IPS DF 4.7 (cell line): Measurements from ENCODE around the gene PPP1R37.

Experiments
- DNase-seq: peaks from one replicate; pipeline ENCODE4 v3.0.0-alpha.2; 2013; ENCODE audit warnings: low spot score; ENCODE audit errors: extremely low read depth

Gene PPP1R37, protein sequence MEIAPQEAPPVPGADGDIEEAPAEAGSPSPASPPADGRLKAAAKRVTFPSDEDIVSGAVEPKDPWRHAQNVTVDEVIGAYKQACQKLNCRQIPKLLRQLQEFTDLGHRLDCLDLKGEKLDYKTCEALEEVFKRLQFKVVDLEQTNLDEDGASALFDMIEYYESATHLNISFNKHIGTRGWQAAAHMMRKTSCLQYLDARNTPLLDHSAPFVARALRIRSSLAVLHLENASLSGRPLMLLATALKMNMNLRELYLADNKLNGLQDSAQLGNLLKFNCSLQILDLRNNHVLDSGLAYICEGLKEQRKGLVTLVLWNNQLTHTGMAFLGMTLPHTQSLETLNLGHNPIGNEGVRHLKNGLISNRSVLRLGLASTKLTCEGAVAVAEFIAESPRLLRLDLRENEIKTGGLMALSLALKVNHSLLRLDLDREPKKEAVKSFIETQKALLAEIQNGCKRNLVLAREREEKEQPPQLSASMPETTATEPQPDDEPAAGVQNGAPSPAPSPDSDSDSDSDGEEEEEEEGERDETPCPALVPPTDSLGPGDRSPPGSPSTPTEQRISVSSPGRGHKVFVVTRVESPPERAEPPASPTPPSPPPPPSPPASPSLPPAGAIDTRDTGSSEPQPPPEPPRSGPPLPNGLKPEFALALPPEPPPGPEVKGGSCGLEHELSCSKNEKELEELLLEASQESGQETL

DNA sequence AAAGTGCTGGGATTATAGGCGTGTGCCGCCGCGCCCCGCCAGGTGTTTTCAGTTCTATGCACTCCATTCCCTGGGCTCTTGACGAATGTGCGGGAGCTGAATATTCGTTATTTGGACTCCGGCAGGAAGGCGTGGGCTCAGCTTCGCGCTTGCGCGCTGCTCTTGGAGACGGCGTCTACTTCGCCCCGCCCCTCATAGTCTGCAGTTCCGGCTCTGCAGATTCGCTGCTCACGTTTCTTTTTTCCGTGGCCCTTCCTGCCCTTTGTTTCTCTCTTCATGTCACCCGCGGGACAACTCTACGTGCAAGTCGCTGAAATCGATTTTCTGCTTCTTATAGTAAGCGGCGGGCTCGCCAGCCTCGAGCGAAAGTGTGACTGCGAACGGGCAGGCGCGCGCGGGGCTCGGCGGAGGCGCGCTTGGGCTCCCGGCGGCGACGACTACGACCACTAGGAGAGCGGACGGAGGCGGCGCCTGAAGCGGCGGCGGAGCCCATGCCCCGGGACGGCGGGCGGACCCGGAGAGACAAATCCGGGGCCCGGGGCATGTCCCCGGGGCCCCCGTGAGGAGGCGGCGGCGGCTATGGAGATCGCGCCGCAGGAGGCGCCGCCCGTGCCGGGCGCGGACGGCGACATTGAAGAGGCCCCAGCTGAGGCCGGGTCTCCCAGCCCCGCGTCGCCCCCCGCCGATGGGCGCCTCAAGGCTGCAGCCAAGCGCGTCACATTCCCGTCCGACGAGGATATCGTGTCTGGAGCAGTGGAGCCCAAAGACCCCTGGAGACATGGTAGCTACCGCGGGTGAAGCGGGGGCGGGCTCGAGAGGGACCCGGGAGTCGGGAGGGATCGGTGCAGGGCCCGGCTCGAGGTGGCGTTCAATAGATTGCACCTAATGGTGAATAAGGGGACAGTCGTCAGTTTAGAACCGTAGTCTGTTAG is at the start of gene PPP1R37:
Gene PPP1R37, plus strand, starts transcription at position 433 of the 932 bp plus-strand sequence. Its CDS starts 147 bp downstream, at position 580.
- no peak for DNase-seq

- DNase-seq, result no peak
Measured at GRCh38 chr19:45045671-45046353, 47.2 kb upstream of the PPP1R37 start.

- DNase-seq, result no peak
Measured at GRCh38 chr19:45046355-45046754, 46.6 kb upstream of the PPP1R37 start.

DNA sequence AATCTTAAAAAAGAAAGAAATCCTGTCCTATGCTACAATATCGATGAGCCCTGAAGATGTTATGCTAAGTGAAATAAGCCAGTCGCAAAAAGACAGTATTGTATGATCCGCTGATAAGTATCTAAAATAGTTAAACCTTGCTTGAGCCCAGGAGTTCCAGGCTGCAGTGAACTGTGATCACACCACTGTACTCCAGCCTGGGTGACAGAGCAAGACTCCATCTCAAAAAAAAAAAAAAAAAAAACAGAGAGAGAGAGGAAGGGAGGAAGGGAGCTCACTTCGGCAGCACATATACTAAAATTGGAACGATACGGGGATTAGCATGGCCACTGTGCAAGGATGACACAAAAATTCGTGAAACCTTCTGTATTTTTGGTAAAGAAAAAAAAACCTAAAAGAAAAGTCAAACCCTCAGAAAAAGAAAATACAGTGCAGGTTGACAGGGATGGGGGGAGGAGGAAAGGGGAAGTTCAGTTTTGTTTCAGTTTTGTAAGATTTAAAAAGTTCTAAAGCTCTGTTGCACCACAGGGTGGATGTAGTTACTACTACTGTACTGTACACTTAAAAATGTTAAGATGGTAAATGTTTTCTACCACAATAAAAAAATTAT is 45.7 kb upstream of the PPP1R37 start:
- DNase-seq, result no peak

- no peak for DNase-seq
Measured at GRCh38 chr19:45049073-45049736, 43.8 kb upstream of the PPP1R37 start.

DNA sequence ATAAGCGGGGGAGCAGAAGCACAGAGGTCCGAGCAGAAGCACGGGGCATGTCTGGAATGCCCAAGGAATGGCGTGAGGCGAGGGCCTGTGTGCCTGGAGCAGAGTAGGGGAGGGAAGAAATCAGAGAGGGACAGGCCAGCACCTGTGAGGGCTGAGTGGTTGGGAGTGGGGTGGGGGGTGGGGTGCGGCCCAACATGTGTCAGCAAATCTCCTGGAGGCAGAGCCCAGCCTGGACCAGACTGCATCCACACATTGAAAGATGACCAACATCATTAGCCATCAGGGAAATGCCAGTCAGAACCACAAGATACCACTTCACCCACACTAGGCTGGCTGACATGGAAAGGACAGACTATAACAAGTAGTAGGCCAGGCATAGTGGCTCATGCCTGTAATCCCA is 42.9 kb upstream of the PPP1R37 start:
- no peak for DNase-seq

GRCh38 chr19:45051929-45052579 is 40.9 kb upstream of the PPP1R37 start:
- no peak for DNase-seq

DNA sequence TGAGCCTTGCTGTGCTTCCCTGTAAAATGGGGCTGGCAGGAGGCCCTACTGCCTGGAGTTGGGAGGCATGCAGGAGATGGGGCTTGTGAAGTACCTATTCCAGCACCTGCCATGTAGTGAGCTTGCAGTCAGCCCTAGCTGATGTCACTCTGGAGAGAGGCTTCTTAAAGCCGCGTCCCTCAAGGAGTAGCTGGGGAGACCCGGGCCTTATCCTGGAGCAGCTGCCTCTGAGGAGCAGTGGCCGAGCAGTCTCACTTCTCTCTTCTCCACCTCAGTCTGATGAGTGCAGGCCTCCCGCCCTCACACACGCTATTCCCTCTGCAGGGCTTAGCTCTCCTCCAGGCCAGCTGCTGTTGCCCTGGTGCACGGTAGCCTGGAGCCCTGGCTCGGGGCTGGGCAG is 36.1 kb upstream of the PPP1R37 start:
- DNase-seq, result no peak

DNA sequence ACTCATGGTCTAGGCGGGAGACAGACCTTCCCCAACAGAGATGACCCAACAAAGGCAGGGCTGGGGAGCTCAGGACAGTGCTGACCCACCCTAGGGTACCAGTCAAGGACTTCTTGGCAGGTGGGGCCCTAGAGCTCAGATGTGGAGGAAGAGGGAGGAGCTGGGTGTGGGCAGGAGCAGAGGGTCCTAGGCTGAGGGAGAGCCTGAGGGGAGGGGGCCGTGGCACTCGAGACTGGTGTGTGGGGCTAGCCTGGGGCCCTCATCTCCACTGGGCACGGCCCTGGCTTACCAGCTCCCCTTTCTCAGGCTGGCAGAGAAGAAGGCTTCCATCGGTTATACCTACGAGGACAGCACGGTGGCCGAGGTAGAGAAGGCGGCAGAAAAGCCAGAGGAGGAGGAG is 35.5 kb upstream of the PPP1R37 start:
- DNase-seq, result no peak

DNA sequence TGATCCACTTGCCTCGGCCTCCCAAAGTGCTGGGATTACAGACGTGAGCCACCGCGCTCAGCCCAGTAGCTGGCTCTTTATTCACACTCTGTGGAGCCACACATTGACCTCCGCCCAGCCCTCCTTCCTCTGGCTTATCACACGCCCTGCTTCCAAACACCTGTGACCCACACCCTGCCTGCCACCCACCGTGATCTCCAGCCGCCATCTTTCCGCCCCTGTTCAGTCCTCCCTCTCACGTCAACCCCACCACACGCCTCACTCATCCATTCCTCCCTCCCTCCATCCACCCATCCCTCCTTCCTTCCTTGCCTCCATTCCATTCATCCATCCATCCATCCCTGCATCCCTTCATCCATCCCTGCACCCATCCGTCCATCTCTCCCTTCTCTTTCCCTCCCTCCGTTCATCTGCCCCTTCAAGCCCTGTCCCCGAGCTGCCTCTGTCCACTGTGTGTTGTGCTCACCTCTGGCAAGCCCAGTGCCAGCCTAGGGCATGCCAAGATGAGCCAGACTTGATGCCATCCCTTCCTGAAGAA is 34.3 kb upstream of the PPP1R37 start:
- no peak for DNase-seq

DNA sequence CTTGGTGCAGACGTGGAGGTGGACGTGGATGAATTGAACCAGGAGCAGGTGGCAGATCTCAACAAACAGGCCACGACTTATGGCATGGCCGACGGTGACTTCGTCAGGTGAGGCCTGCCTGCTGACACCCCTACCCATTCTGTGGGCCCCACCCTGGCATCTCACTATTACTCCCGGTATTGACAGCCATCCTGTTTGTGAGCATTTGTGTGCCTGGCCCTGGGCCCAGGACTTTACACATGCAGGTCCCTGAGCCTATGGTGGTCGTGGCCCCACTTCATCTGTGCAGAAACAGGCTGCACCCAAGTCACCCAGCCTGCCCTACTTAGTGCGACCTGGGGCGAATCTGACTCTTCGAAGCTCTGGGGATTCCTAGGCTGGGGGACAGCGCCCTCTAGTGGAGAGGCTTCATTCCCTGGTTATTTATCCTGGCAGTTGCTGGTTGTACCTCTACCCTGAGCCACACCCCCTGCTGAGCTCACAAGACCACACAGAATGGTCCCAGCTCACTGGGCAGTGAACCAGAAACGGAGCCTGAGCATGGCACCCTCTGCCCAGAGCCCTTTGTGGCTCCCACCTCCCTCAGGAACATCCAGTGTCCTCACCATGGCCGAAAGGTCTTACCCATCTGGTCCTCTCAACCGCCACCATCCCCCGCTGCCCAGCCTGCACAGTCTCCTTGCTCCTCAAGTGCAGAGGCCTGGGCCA is 33.6 kb upstream of the PPP1R37 start:
- no peak for DNase-seq

DNA sequence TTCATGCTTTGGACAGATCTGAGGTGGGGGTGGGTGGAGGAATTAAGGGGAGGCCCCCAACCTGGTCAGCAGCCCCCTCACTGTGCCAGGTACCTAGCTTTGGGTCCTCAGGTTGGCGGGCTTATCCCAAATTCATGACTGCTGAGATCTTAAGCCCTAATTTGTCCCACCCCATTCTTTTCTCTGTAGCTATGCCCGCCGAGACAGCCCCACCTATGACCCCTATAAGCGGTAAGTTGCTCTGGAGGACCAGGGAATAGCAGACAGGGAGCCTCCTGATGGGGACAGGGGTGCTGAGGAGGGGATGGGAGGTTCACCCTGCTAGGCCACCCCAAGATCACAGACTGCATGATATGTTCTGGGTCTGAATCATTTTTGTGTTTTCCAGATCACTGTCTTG is 31.0 kb upstream of the PPP1R37 start:
- no peak for DNase-seq

GRCh38 chr19:45063851-45064801 is 28.9 kb upstream of the PPP1R37 start:
- DNase-seq, result no peak

- DNase-seq, result no peak
Measured at GRCh38 chr19:45066921-45067661, 25.9 kb upstream of the PPP1R37 start.

- no peak for DNase-seq
Measured at GRCh38 chr19:45068041-45068440, 24.9 kb upstream of the PPP1R37 start.

DNA sequence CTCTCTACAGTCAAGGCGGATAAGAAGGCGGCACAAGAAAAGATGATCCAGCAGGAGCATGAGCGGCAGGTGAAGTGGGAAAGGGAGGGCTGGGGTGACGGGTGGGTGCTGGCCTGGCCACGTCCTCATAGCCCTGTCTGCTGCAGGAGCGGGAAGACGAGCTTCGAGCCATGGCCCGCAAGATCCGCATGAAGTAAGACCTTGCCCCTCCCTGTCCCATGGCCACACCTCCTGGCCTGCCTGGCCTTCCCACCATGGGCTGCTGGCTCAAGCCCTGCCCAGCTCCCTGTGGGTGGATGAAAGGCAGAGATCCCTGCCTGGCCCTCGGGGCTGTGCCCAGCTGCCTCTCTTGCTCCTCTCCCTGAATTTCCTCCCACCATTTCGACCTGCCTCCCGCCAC is 23.9 kb upstream of the PPP1R37 start:
- DNase-seq, result no peak

GRCh38 chr19:45070214-45070613 is 22.8 kb upstream of the PPP1R37 start:
- DNase-seq, result no peak
